ENCODE data around the gene SINHCAF. TPM values are rescaled to one million over a fixed set of nuclear protein-coding genes. Genes with fewer than 3 reads are reported as not detected.

SINHCAF gene
- total RNA-seq, 1 donor from 2014 or later: 154 TPM

- no peak overlapping the region for H3K4me3 Mint-ChIP-seq
- DNase-seq (ENCODE audit: extremely low spot score, unreplicated experiment): no peak
- H3K27ac Mint-ChIP-seq: no peak overlapping the region
- H3K4me1 Mint-ChIP-seq (ENCODE audit: unreplicated experiment): no peaks in the 10 kb centered on the region
- no peaks in the 10 kb centered on the region for H3K9me3 Mint-ChIP-seq
- H3K36me3 Mint-ChIP-seq: peaks cover 22% of the 10 kb centered on the region
- TF ChIP-seq CTCF (conservative IDR thresholded peaks at IDR 0.05): no peak
- no peaks in the 10 kb centered on the region for H3K27me3 Mint-ChIP-seq
These were observed 58.0 kb downstream of the SINHCAF start for GRCh38 chr12:31267966-31268365.

GRCh38 chr12:31265722-31266121 is 60.2 kb downstream of the SINHCAF start:
- Mint-ChIP-seq H3K4me1 (ENCODE audit: unreplicated experiment) (no peaks in the 10 kb centered on the region), H3K27me3 (no peaks in the 10 kb centered on the region), H3K27ac (no peak overlapping the region), H3K4me3 (no peak overlapping the region), H3K36me3 (peaks cover 18% of the 10 kb centered on the region), H3K9me3 (no peaks in the 10 kb centered on the region)
- no peak for TF ChIP-seq CTCF (conservative IDR thresholded peaks at IDR 0.05)
- no peak for DNase-seq (ENCODE audit: extremely low spot score, unreplicated experiment)

- H3K27me3 Mint-ChIP-seq: no peaks in the 10 kb centered on the region
- H3K9me3 Mint-ChIP-seq: no peaks in the 10 kb centered on the region
- H3K36me3 Mint-ChIP-seq: peaks cover 7% of the 10 kb centered on the region
- DNase-seq (ENCODE audit: extremely low spot score, unreplicated experiment): no peak
- H3K27ac Mint-ChIP-seq: no peak overlapping the region
- H3K4me3 Mint-ChIP-seq: no peak overlapping the region
- H3K4me1 Mint-ChIP-seq (ENCODE audit: unreplicated experiment): no peaks in the 10 kb centered on the region
- no peak for TF ChIP-seq CTCF (conservative IDR thresholded peaks at IDR 0.05)
These were observed 62.3 kb downstream of the SINHCAF start for GRCh38 chr12:31263661-31264060.

- H3K27me3 Mint-ChIP-seq: no peaks in the 10 kb centered on the region
These were observed 64.2 kb downstream of the SINHCAF start for GRCh38 chr12:31261744-31262143.

GRCh38 chr12:31260840-31261239 is 65.1 kb downstream of the SINHCAF start:
- Mint-ChIP-seq H3K27ac (no peak overlapping the region), H3K27me3 (no peaks in the 10 kb centered on the region), H3K4me1 (ENCODE audit: unreplicated experiment) (no peaks in the 10 kb centered on the region), H3K4me3 (no peak overlapping the region), H3K36me3 (no peaks in the 10 kb centered on the region), H3K9me3 (no peaks in the 10 kb centered on the region)
- no peak for TF ChIP-seq CTCF (conservative IDR thresholded peaks at IDR 0.05)
- DNase-seq (ENCODE audit: extremely low spot score, unreplicated experiment): no peak

More at GRCh38 chr12:31261744-31262143, 64.2 kb downstream of the SINHCAF start:
- H3K9me3 Mint-ChIP-seq: no peaks in the 10 kb centered on the region
- no peak for DNase-seq (ENCODE audit: extremely low spot score, unreplicated experiment)
- H3K4me3 Mint-ChIP-seq: no peak overlapping the region
- H3K4me1 Mint-ChIP-seq (ENCODE audit: unreplicated experiment): no peaks in the 10 kb centered on the region
- H3K27ac Mint-ChIP-seq: no peak overlapping the region
- peaks cover 3% of the 10 kb centered on the region for H3K36me3 Mint-ChIP-seq
- no peak for TF ChIP-seq CTCF (conservative IDR thresholded peaks at IDR 0.05)

All from type B pancreatic cell (in vitro differentiated cells).